A673 (cell line): Measurements from ENCODE around the gene CLSTN1. TPM values are rescaled to one million over a fixed set of nuclear protein-coding genes. Genes with fewer than 3 reads are reported as not detected.

Experiments
- BruUV-seq: library from RNA; stranded (reverse); fragments of 400-500 nt; replicated peaks from 2 replicates; lab custom pipeline; 2021; lab: Mats Ljungman, UMichigan
- CTCF ChIA-PET: fragments of 300-600 bp; sonication (Branson Sonifier 250); formaldehyde crosslinking; loops from one replicate; lab custom pipeline; 2022; ENCODE audit warnings: antibody characterized with exemption; lab: Charles Lee
- POLR2A ChIA-PET: fragments of 300-600 bp; sonication (Branson Sonifier 250); formaldehyde crosslinking; loops from one replicate; lab custom pipeline; 2022; ENCODE audit warnings: antibody characterized with exemption; ENCODE audit not compliant: low non-redundant PET; lab: Charles Lee
- DNase-seq: peaks from one replicate; pipeline ENCODE4 v3.0.0-alpha.2; 2015; ENCODE audit warnings: low spot score
- H3K27ac ChIP-seq: fragments of 200-600 bp; sonication (generic); 2 replicates; pipeline ENCODE4 v1.5.1; 2016; ENCODE audit warnings: mixed run types, low read depth, mild to moderate bottlenecking, mixed read lengths, antibody characterized with exemption, low read length; ENCODE audit not compliant: poor library complexity, severe bottlenecking
- H3K27me3 ChIP-seq: fragments of 200-600 bp; sonication (generic); replicated peaks from 2 replicates; pipeline ENCODE4 v1.6.1; 2017; ENCODE audit warnings: mixed run types, low read depth, mild to moderate bottlenecking, mixed read lengths, antibody characterized with exemption, low read length; ENCODE audit not compliant: insufficient read depth, poor library complexity
- H3K36me3 ChIP-seq: fragments of 200-600 bp; sonication (generic); 2 replicates; pipeline ENCODE4 v1.6.1; 2016; ENCODE audit warnings: mixed run types, mild to moderate bottlenecking, mixed read lengths, antibody characterized with exemption, low read length; ENCODE audit not compliant: insufficient read depth, poor library complexity, severe bottlenecking
- H3K4me1 ChIP-seq: fragments of 200-600 bp; sonication (generic); 2 replicates; pipeline ENCODE4 v1.6.1; 2017; ENCODE audit warnings: mixed run types, mild to moderate bottlenecking, mixed read lengths, antibody characterized with exemption, low read length; ENCODE audit not compliant: insufficient read depth, poor library complexity, severe bottlenecking
- H3K4me3 ChIP-seq: fragments of 200-600 bp; sonication (generic); 2 replicates; pipeline ENCODE4 v1.5.1; 2016; ENCODE audit warnings: low read depth, mixed run types, mild to moderate bottlenecking, mixed read lengths, low read length; ENCODE audit not compliant: poor library complexity, severe bottlenecking
- H3K9me3 ChIP-seq: fragments of 200-600 bp; sonication (generic); 2 replicates; pipeline ENCODE4 v1.6.1; 2016; ENCODE audit warnings: mixed run types, low read depth, mild to moderate bottlenecking, mixed read lengths, antibody characterized with exemption, low read length; ENCODE audit not compliant: poor library complexity, severe bottlenecking
- EZH2 ChIP-seq: fragments of 200-600 bp; sonication (generic); IDR thresholded peaks from 2 replicates; pipeline ENCODE4 v1.6.1; 2017; ENCODE audit warnings: borderline replicate concordance, low read depth, mild to moderate bottlenecking, mixed read lengths, antibody characterized with exemption, low read length; ENCODE audit not compliant: poor library complexity, severe bottlenecking
- intact Hi-C: fragments of 100-400 bp; cut with micrococcal nuclease; formaldehyde crosslinking; loops from one replicate; pipeline ENCODE4 v1.10.0; 2022; ENCODE audit not compliant: unreplicated experiment
- total RNA-seq: library from RNA; stranded (reverse); gene quantifications from 2 replicates; pipeline ENCODE4 v1.2.3, GENCODE V29; 2021
- TF ChIP-seq, protein P1 (sequence below): fragments of 300-800, 200-600 bp; sonication (generic); conservative IDR thresholded peaks from 2 replicates; pipeline ENCODE4 v1.5.1; 2017; ENCODE audit warnings: low read depth, mild to moderate bottlenecking, antibody characterized with exemption, low read length, moderate library complexity, mixed read lengths

The CLSTN1 gene
- total RNA-seq, 1 experiment from 2014 or later: 77.4 TPM

DNA sequence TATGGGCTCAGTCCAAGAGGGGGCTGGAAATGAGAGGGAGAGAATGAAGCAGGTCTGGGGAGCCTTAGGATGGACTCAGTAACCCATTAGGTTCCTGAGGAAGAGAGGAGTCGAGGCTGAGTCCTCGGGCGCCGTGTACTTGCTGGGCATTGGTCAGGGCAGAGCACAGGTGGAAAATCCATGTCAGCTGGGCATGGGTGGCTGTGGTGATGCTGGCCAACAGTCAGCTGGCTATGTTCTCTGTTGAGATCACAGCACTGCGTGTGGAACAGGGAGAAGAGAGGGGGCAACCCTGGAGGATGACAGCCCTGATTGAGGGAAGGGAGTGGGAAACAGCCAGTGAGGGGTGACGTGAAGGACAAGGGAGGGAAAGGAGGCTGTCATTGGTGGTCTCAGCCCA lies 43.1 kb upstream of the CLSTN1 start:
- H3K36me3 ChIP-seq: no peaks in the 10 kb centered on the region
- H3K4me1 ChIP-seq: no peaks in the 10 kb centered on the region
- TF ChIP-seq, protein P1, sequence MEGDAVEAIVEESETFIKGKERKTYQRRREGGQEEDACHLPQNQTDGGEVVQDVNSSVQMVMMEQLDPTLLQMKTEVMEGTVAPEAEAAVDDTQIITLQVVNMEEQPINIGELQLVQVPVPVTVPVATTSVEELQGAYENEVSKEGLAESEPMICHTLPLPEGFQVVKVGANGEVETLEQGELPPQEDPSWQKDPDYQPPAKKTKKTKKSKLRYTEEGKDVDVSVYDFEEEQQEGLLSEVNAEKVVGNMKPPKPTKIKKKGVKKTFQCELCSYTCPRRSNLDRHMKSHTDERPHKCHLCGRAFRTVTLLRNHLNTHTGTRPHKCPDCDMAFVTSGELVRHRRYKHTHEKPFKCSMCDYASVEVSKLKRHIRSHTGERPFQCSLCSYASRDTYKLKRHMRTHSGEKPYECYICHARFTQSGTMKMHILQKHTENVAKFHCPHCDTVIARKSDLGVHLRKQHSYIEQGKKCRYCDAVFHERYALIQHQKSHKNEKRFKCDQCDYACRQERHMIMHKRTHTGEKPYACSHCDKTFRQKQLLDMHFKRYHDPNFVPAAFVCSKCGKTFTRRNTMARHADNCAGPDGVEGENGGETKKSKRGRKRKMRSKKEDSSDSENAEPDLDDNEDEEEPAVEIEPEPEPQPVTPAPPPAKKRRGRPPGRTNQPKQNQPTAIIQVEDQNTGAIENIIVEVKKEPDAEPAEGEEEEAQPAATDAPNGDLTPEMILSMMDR: no peak
- no peaks in the 10 kb centered on the region for H3K9me3 ChIP-seq
- H3K27me3 ChIP-seq: no peaks in the 10 kb centered on the region
- DNase-seq: no peak
- no peak overlapping the region for H3K27ac ChIP-seq
- no peak overlapping the region for H3K4me3 ChIP-seq
- POLR2A ChIA-PET: no interaction called here
- CTCF ChIA-PET: interaction anchor here (0.7 to 1.6 kb wide), 3 partner anchors 39 to 145 kb away, joined by 3 to 4 read pairs (median 4); no protein-coding TSS in a partner anchor
- intact Hi-C loops: loop anchor here (1.0 kb wide), 3 partner anchors 83 to 240 kb away; no protein-coding TSS in a partner anchor
- BruUV-seq: no TSS peak

DNA sequence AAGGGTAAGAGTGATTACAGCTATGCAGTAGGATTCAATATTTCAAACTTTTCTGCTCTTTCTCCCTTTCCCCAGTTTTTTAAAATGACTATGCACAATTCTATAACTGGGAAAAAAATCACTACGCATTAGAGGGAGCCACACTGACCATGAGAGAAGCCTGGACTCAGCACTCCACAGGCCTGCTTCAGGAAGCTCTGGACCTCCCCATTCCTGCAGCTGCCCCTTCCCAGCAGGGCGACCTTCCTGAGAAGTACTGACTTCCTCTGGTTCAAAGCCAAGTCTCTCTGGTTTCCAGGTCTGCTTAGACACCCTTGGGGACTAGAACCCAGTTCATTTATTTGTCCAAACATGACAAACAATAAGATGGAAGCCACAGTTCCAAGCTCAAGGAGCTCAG lies 42.0 kb upstream of the CLSTN1 start:
- H3K36me3 ChIP-seq: no peaks in the 10 kb centered on the region
- CTCF ChIA-PET: interaction anchor here (0.9 to 1.6 kb wide), 3 partner anchors 81 to 237 kb away, joined by 3 to 4 read pairs (median 4); no protein-coding TSS in a partner anchor
- POLR2A ChIA-PET: no interaction called here
- TF ChIP-seq, protein P1: no peak
- no peak for TF ChIP-seq EZH2
- DNase-seq: no peak
- H3K4me3 ChIP-seq: no peak overlapping the region
- no peaks in the 10 kb centered on the region for H3K4me1 ChIP-seq
- H3K27me3 ChIP-seq: no peaks in the 10 kb centered on the region
- intact Hi-C loops: no loop called here
- no peaks in the 10 kb centered on the region for H3K9me3 ChIP-seq
- no peak overlapping the region for H3K27ac ChIP-seq
- no TSS peak for BruUV-seq

DNA sequence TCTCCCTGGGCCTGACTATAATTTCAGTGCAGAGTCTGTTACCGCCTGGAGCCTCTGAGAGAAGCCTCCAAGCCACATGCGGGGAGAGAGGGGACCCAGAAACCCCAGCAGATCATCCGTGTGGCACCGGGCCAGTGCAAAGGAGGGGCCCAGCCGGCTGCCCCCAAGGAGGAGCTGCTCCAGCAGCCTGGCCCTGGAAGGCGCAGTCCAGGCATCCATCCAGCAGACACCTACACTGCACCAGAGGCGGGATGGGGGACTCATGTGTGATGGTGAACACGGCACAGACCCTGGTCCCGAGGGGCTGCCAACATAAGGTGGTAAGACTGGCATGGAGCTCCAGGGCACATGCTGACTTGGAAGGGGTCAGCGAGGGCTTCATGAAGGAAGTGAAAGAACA lies 39.6 kb upstream of the CLSTN1 start:
- ChIA-PET CTCF (interaction anchor here (0.6 to 0.7 kb wide), 2 partner anchors 78 to 141 kb away, joined by 3 to 4 read pairs; no protein-coding TSS in a partner anchor), POLR2A (interaction anchor here (0.6 kb wide), 1 partner anchor 38 kb away, joined by 3 read pairs; no protein-coding TSS in a partner anchor)
- no peak overlapping the region for H3K4me3 ChIP-seq
- no peak overlapping the region for H3K27ac ChIP-seq
- BruUV-seq: no TSS peak
- DNase-seq: no peak
- no peaks in the 10 kb centered on the region for H3K36me3 ChIP-seq
- intact Hi-C loops: no loop called here
- no peak for TF ChIP-seq EZH2
- TF ChIP-seq, protein P1: no peak
- H3K27me3 ChIP-seq: no peaks in the 10 kb centered on the region
- H3K4me1 ChIP-seq: peaks cover 8% of the 10 kb centered on the region
- no peaks in the 10 kb centered on the region for H3K9me3 ChIP-seq
